ENCODE results near the gene PDSS2.

DNA sequence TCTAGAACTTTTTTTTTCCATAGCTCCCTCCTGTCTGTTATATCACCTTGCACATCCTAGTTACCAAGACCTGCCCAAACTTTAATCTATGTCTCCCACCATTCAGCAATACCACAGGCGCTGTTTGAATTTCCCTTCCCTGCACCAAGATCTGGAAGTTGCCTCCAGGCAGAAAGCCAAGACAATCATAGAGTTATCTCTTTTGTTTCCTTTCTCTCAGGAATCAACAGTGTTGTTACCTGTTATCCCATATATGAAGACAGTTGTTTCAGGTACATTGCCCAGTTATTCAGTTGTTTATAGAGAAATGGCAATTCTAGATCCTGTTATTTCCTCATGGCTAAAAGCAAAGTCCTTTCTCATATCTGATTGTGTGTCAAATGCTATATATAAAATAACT lies 63.2 kb downstream of the PDSS2 start:
- TF ChIP-seq, protein P1, sequence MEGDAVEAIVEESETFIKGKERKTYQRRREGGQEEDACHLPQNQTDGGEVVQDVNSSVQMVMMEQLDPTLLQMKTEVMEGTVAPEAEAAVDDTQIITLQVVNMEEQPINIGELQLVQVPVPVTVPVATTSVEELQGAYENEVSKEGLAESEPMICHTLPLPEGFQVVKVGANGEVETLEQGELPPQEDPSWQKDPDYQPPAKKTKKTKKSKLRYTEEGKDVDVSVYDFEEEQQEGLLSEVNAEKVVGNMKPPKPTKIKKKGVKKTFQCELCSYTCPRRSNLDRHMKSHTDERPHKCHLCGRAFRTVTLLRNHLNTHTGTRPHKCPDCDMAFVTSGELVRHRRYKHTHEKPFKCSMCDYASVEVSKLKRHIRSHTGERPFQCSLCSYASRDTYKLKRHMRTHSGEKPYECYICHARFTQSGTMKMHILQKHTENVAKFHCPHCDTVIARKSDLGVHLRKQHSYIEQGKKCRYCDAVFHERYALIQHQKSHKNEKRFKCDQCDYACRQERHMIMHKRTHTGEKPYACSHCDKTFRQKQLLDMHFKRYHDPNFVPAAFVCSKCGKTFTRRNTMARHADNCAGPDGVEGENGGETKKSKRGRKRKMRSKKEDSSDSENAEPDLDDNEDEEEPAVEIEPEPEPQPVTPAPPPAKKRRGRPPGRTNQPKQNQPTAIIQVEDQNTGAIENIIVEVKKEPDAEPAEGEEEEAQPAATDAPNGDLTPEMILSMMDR (IDR thresholded peaks at IDR 0.05): no peak
- no peak for TF ChIP-seq POLR2AphosphoS5 (IDR thresholded peaks at IDR 0.05; ENCODE audit: insufficient read depth in 1 of 2, low read depth in 1 of 2)
- no peak for TF ChIP-seq POLR2A (IDR thresholded peaks at IDR 0.05)
